SK-N-DZ (cell line): ENCODE results near the gene ARMC7.

Source experiments
- DNase-seq: peaks from one replicate; pipeline ENCODE4 v3.0.0-alpha.2; 2015; ENCODE audit warnings: low spot score

ARMC7 gene

DNA sequence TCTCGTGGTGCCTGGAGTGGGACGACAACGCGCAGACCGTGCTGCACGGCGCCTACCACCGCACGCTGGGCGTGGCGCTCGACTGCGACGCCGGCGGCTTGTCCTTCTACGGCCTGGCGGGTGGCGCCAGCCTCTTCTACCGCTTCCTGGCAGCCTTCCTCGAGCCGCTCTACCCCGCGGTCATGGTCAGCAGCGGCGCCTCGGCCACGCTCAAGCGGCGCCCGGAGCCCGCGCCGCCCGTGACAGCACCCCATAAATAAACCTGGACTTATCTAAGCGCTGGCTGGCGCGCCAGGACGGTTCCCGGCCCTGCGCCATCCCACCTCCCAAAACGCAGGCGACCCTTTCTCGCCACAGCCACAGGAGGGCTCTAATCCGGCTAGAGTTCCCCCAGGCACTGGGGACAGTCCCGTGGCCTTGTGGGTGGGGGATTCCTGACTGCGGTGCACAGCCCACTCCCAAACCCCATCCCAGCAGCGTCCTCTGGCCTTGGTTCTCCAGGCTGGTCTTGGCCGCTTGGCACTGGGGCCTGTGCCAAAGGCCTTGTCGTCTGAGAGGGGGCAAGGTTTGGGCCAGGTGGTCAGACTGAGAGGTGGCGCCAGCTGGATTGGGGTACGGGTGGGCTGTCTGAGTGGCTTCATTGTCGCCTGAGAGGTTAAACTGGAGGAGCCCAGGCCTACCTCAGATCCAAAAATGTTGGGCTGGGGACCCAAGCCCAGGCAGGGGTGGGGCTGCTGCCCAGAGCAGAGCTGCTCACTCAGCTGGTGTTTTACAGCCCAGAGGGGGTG, 32.1 kb upstream of the ARMC7 start:
- no peak for DNase-seq

DNA sequence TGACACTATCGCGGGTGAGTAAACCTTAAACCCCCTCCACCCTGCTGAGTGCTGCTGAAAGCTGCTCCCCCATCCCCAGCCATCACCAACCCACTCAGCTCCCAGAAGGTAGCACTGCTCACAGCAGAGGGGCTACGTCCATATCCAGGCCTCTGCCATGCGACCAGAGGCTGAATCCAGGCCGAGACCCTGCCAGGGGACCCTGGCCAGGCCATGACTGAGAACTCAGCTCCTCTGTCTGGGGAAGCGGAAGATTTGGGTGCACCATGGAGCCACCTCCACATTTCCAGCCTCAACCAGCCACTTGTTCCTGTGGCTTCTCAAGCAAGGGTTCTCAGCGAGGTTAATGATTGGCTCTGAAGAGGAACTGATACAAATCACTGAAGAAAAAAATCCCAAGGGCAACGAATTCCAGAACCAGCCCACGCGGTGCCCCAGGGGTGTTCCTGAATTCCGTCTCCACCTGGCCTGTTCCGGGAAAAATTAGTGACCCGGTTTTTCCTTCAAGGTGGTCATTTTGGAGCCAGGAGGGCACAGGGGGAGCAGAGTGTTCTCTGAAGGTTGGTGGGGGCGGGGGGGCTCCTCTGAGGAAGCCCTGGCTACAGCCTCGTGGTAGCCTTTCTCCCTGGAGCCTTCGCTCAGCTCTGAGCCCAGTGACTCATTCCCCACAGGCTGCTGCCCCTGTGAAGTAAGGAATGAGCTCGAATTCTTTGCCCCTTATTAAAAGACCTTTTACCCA, 31.3 kb upstream of the ARMC7 start:
- no peak for DNase-seq

DNA sequence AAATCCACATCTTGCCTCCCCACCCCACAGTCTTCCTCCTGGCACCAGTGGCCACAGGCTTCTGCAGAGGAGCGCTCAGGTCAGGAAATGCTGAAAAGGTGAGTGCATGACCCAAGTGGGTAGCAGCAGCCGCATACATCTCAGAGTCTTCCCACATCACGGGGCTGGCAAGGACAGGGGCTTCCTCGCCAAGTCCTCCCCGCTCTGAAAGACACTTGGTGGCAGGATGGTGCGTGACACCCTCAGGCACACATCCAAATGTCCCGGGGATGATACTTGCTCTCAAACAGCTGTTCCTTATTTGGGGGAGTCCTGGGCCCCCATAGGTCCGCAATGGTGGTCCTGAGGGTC, 30.8 kb upstream of the ARMC7 start:
- no peak for DNase-seq

DNA sequence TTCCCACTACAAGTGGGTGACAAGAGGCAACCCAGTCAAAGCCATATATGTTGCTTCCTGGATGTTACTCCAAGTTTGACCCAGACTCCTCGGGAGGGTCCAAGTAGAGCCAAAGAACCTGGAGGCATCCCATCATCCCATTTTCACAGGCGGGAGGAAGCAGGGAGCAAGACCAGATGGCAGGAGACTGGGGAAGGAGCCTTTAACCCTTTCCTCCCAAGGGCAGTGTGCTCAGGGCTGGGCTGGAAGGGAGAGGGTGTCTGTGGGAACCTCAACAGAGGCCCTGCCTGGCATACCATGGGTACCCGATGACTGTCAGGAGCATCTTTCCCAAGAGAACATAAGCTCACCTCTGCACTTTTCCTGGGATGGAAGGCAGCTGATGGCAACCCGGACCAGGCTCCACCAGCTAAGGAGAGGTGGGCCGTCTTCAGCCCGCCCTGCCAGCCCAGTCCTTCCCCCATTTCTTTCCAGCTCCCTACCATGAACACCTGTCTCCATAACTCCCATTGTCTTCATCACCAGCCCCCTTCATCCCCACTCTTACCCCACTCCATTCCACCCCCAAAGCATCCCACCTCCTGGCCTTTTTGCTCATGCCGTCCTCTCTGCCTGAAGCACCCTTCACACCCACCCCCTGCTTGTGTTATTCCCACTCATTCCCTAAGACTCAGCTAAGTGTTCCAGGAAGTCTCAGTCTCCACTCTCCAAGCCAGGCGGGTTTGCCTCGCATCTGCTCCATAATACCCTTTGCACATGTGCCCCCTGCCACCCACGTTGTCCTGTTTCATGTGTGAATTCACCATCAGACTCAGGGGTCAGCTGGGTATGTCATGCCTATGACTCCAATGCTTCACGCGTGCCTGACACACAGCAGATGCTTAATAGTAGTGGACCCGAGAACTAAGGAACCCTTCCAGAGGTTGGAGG, 27.9 kb upstream of the ARMC7 start:
- no peak for DNase-seq

DNA sequence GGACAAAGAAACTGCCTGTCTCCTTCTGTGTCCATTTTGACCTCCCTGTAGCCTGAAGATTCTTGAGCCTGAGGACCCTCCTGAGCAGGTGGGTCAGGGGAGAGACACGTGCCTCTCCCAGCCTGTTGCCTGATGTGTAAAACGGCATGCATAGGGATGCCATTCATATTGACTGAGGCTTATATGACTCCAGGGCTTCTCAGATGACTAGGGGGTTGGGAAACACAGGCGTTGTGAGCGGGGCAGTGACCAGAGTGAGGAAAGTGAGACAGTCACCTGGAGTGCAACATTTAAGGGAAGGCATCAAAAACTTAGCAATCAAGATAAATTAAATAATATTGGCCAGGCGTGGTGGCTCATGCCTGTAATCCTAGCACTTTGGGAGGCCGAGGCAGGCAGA, 27.1 kb upstream of the ARMC7 start:
- no peak for DNase-seq

DNA sequence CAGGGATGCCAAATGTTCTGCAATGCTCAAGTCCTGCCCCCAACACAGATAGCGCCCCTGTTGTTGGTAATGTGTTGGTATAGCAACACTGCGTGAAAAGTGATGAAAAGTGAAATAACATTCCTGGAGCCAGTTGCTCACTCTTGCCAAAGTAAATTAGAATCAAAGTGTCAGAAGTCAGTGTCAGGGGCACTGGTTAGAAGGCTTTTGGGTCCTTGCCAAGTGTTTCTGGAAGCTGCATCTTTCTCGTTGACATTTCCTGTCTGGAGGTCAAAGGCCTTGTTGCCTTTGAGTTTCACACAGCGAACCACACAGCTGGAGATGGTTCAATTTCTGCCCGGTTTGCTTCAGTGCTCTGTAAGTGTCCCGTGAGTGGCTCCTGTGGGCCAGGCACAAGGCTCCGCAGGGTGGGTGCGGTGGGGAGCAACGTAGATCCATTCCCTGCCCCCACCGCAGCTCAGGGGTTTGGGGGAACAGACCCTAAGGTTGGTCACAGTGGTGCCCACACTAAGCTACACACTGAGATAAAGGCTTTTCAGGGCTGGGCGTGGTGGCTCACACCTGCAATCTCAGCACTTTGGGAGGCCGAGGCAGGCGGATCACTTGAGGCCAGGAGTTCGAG, 25.6 kb upstream of the ARMC7 start:
- no peak for DNase-seq

DNA sequence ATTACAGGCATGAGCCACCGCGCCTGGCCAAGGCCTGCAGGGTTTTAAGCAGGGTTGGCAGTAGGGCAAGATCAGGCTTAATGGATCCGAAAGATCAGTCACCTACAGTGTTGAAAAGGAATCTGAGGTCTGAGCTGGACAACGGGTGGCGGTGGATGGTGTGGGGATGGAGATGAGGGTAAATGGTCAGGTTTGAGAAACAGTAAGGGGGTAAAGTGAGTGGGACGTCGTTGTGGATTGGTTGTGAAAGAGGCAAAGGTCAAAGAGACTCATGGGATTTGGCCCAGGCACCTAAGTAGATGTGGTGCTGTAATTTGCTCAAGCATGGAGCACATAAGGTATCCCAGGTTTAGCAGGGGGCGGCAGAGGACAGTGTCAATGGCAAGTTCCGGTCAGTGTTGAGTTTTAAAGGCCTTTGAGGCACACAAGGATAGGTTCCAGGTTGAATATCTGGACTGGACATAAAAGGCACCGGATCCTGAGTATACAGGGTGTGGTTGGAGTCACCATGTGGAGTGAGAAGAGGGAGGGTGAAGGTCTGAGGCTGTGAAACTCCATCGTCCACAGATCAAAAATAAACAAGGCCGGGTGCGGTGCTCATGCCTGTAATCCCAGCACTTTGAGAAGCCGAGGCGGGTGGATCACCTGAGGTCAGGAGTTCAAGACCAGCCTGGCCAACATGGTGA, 23.1 kb upstream of the ARMC7 start:
- no peak for DNase-seq

DNA sequence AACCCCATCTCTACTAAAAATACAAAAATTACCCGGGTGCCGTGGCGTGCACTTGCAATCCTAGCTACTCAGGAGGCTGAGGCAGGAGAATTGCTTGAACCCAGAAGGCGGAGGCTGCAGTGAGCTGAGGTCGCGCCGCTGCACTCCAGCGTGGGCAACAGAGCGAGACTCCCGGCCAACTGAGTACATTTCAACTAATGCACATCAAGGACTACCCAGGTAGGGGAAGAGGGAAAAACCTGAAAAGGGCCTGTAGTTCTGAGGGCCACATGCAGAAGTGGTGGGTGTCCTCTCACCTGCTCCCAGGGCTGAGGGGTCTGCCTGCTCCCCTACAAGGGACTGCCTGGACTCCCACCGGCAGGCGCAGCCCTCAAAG, 22.6 kb upstream of the ARMC7 start:
- DNase-seq: no peak

DNA sequence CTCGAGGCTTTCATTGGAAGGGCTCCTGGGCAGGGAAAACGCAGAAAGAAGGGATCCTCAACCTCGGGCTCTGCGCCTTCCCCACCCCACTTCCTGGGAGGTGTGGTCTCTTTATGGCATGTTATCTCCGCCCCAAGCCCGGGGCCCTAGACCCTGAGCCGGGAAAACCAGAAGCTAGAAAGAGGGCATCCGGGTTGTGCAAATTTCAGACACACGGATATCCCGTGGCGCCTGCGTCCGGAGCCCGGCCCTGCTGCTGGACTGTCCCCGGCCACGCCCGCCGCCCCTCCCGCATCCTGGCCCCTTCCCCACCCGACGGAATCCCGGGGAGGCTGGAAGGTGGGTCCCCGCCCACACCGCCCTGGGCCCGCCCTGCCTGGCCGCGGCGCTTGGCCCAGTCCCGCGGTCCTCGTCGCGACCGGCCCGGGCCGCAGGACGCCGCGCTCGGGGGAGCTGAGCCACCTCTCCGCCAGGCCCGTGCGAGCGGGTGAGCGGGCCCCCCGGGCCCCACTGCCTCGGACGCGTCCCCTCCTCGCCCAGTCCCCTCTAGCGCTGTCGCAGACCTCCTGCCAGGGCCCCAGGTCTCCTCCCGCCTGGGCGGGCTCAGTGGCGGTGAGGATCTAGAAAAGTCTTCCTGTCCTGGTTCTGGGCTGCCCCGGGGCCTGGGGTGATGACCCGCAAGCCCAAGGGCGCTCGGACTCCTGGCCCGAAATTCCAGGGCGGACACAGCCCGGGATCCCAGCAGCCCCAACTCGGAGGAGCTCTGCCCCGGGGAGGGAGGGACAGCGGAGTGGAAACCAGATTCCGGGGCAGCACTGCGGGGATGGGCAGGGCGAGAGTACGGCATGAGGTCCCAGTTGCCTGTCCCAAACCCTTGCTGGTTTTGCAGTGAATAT, 22.0 kb upstream of the ARMC7 start, which contains the start of gene SLC16A5:
TSS of gene SLC16A5 (plus strand) at position 397 of the 896 bp plus-strand sequence. CDS start 5,683 bp downstream, outside the sequence.
- DNase-seq: no peak

DNA sequence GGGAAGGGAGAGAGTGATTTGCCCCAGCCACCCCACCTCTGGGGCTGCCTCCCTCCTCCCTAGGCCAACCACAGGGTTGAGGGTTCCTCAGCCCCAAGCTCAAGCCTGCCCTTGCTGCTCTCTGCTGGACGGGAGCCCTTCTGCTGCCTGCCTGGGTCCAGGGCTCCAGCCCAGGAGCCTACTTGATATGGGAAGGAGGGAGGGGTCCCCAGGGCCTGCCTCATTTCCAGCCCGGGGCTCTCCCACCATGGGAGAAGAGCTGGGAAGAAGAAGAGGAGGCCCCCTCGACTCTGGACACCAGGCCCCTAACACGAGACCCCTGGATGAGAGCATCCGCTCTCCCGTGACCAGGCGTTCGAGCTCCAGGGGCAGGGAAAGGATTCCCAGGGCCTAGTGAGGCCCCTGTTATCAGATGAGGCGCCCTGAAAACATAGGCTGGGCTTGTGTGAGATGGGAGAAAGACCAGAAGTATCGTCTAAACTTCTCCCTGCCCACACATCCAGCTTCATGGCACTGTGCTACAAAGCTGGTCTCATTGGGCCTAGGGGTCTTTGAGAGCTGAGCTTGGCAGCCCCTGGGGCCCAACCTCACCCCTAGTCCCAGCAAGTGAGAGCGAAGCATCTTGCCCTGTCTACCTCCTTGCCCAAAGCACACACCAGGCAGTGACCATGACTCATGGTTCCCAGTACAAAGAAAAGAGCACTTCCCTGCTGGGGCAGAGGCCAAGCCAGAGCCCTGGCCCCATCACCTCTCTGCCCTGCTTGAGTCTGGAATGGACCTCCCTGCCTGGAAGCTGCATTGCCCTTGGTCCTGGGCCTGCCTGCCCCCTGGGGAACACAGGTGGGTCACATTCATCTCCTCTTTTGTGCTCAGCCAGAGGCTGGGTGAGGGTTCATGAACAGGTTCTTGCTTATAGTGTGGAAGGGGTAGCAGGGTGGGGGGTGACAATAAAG, 21.0 kb upstream of the ARMC7 start:
- no peak for DNase-seq

DNA sequence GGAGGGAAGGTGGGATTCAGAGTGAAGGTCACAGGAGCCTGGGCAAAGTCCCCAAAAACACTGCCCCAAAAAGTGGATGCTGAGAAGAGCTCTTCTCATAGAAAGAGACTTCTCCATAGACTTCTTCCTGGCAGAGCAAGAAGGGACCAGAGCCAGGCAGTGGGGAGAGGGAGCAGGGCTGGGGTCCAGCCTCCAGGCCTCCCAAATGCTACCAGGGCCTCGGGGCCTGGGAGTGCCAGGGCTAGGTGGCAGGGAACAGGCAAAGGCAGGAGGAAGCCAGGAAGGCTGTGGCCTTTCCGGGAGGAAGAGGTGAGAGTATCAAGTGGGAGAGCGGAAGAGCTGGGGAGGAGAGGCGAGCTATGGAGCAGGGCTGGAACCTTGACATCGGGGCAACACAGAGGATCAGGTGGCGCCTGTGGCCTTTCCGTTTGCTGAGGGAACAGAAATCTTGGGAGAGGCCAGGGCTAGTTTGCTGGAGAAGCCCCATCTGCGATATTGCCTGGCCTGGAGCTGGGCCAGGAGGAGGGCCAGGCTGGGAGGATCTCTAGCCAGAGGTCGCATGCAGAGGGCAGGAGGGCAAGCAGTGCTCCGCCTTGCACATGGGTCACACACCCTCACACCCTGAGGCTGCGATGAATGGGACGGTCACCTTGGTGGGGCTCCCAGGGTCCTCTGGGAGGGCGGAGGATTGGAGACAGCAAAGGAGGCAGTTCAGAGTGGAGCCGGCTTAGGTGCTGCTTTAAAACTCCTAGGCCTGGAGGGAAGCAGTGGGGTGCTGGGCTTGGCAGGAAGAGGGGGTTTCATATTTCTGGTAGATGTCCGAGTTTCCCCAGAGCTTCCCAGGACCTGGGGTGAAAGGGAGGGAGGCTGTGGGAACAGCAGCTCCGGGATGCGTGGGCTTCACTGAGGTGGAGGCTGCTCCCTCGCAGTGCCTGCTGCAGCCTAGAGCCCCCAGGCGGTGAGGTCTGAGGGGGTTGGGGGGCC, 18.6 kb upstream of the ARMC7 start:
- DNase-seq: no peak

DNA sequence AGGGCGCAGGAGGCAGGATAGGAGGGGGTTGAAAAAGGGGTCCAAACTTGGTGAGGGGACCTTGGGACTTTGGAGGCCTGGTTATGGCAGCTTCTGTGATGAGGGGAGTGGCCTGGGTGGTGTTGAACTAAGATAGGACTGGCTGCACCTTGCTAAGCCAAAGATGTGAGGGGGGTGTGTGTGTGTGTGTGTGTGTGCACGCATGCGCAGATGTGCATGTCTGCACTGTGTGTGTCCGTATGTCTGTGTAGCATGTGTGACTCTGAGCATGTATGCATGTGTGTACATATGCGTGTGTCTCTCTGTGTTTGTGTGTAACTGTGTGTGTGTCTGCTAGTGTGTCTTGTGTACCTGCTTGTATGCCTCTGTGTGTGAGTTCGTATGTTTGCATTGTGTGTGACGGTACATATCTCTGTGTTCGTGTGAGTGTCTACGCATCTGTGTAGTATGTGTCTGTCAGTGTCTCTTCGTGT, 17.9 kb upstream of the ARMC7 start:
- no peak for DNase-seq

DNA sequence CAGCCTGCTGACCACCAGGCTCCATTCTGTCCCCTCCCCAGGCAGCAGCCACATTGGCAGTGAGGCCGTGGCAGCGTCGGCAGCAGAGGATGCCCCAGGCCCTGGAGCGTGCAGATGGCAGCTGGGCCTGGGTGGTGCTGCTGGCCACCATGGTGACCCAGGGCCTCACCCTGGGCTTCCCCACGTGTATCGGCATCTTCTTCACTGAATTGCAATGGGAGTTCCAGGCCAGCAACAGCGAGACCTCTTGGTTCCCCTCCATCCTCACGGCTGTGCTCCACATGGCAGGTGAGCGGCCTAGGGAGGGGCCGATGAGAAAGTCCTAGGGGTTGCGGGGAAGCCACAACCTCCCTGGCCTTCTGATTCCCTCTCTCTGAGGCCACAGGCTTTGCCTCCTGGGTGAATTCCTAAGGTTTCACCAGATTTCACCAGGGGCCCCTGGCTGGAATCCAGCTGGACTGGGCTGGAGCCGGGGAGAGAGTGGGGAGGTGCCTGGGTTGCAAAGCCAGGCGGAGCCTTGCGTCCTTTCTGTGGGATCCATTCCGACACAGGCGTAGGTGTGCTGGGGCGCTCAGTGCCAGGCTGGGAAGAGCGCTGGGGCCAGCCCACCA, 16.1 kb upstream of the ARMC7 start:
- DNase-seq: no peak

DNA sequence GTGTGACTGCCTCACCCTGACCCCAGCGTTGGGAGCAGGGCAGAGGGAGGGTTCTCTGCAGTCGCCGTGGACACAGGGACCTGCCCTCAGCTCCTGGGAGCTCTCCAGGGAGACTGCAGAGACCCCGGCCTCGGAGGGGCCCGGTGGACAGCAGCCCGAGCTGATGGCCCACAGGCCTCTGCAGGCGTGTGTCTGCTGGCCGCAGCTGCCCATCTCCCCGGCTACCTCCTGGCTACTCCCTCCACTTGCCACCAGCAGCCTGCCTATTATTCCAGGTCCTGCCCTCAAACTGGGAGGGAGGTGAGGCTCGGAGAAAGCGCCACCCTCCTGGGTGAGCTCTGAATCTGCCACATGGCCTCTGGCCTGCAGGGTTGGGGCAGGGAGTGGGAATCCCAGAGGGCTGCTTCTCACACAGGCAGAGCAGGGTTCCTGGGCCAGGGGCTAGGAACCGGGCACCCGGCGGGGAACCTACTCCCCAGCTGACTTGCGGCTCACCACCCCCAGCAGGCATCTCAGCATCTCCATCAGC, 14.8 kb upstream of the ARMC7 start:
- no peak for DNase-seq

DNA sequence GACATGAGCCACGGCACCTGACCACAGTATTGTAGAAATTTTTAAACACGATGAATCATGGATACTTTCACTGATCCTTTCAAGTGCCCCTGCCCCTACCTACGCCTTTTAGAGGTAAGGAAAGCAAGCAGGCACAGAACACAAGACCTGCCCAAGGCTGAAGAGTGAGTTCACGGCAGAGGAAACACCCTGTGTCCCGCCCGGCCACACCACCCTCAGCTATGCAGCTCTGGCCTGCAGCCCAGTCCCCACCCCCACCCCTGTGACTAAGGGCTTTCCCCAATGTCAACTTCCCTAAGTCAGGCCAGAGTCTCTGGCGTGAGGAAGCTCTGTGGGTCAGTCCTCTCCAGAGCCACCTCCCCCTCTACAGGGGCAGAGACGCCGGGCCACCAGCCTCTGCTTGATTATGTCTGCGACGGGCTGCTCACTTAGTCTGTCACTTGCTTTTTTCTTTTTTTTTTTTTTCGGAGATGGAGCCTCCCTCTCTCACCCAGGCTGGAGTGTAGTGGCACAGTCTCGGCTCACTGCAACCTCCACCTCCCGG, 13.6 kb upstream of the ARMC7 start:
- no peak for DNase-seq

DNA sequence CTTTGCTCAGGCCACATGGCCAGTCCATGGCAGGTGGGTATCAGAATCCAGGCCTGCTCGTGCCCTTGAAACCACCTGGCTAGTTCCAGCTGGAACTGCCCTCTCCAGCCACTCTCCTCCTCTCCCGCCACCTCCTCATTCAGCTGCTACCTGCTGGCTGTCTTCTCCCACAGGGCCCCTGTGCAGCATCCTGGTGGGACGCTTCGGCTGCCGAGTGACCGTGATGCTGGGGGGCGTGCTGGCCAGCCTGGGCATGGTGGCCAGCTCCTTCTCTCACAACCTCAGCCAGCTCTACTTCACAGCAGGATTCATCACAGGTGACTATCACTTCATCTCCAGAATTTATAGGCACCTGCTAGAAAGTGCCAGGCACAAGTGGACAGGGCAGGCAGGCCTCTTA, 11.9 kb upstream of the ARMC7 start:
- DNase-seq: no peak
